ENCODE measurements around the gene SFXN3.

SFXN3 gene

GRCh38 chr10:101000127-101000914 is 30.7 kb upstream of the SFXN3 start:
- DNase-seq (ENCODE audit: extremely low read depth, low read depth): no peak

DNA sequence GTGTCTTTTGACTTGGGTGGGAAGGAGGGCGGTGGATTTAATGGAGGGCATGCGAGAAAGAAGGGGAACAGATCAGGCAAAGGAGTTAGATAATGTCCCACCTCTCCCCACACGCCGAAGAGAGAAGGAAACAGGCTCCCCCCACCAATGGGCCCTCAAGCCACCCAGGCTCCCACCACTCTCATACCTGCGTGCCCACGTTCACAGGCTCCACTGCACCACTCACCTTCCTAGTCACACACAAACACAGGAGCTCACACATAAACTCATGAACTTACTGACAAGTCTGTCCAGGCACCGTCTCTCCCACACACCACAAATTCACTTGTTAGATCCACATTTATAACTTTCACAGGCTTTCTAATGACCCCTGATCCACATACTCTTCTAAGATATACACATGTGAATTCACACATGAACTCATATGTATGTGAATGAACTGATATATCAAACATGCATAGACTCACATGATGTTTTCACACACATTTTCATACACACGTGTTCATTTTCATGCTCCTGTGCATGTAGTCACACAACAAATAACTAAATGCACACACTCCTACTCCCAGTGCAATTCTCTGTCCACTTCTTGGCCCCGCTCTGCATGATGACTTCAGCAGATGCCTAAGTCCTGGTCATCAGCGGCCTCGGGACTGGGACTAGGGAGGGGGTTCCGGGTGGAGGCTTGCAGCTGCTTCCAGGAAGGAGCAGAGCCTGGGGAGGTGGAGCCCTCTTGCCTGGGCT is 29.9 kb upstream of the SFXN3 start:
- DNase-seq (ENCODE audit: extremely low read depth, low read depth): no peak
- TF ChIP-seq CTCF (IDR thresholded peaks at IDR 0.05; ENCODE audit: low read depth, low read length, missing control alignments): no peak
- peak overlapping the region; percentile 84 for H3K4me3 ChIP-seq (replicated peaks; ENCODE audit: low read depth, low read length)

More at GRCh38 chr10:101000127-101000914, 30.7 kb upstream of the SFXN3 start:
- H3K4me3 ChIP-seq (replicated peaks; ENCODE audit: low read depth, low read length): peak overlapping the region; percentile 84
- no peak for TF ChIP-seq CTCF (IDR thresholded peaks at IDR 0.05; ENCODE audit: low read depth, low read length, missing control alignments)

- TF ChIP-seq CTCF (IDR thresholded peaks at IDR 0.05; ENCODE audit: low read depth, low read length, missing control alignments): no peak
- no peak for DNase-seq (ENCODE audit: extremely low read depth, low read depth)
- H3K4me3 ChIP-seq (replicated peaks; ENCODE audit: low read depth, low read length): peak overlapping the region; percentile 84
Observed at GRCh38 chr10:101001659-101002035, 29.4 kb upstream of the SFXN3 start.

GRCh38 chr10:101002456-101002855 is 28.6 kb upstream of the SFXN3 start:
- TF ChIP-seq CTCF (IDR thresholded peaks at IDR 0.05; ENCODE audit: low read depth, low read length, missing control alignments): no peak

DNA sequence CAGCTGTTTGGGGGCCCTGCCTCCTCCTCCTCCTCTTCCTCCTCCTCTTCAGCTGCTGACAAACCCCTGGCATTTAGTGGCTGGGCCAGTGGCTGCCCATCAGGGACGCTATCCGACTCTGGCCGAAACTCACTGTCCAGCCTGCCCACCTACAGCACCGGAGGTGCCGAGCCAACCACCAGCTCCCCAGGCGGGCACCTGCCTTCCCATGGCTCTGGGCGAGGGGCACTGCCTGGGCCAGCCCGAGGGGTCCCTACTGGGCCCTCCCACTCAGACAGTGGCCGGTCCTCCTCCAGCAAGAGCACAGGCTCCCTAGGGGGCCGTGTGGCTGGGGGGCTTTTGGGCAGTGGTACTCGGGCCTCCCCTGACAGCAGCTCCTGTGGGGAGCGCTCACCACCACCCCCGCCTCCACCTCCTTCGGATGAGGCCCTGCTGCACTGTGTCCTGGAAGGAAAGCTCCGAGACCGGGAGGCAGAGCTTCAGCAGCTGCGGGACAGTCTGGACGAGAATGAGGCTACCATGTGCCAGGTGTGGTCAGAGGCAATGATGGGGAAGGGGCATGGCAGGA is 27.3 kb upstream of the SFXN3 start:
- no peak for DNase-seq (ENCODE audit: extremely low read depth, low read depth)
- H3K4me3 ChIP-seq (replicated peaks; ENCODE audit: low read depth, low read length): no peak overlapping the region
- TF ChIP-seq CTCF (IDR thresholded peaks at IDR 0.05; ENCODE audit: low read depth, low read length, missing control alignments): no peak

More at GRCh38 chr10:101002456-101002855, 28.6 kb upstream of the SFXN3 start:
- H3K4me3 ChIP-seq (replicated peaks; ENCODE audit: low read depth, low read length): no peak overlapping the region
- no peak for DNase-seq (ENCODE audit: extremely low read depth, low read depth)

DNA sequence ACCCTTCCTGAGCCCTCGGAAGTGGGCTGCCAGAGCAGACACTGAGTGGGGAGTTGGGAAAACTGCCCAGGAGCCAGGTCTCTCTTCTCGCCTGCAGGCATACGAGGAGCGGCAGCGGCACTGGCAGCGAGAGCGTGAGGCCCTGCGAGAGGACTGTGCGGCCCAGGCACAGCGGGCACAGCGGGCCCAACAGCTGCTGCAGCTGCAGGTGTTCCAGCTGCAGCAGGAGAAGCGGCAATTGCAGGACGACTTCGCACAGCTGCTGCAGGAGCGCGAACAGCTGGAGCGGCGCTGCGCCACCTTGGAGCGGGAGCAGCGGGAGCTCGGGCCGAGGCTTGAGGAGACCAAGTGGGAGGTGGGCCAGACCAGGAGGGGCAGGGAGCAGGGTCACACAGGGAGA is 25.7 kb upstream of the SFXN3 start:
- H3K4me3 ChIP-seq (replicated peaks; ENCODE audit: low read depth, low read length): no peak overlapping the region
- no peak for DNase-seq (ENCODE audit: extremely low read depth, low read depth)
- TF ChIP-seq CTCF (IDR thresholded peaks at IDR 0.05; ENCODE audit: low read depth, low read length, missing control alignments): no peak
